OCI-LY1 (cell line): Measurements from ENCODE around the gene USP43.

Experiments
- H2AFZ ChIP-seq: fragments of 200-600 bp; sonication (generic), shearing (Covaris generic); 2 replicates; pipeline ENCODE4 v1.6.0; 2014; ENCODE audit warnings: antibody characterized with exemption, mild to moderate bottlenecking, low read length
- H3F3A ChIP-seq: fragments of 200-600 bp; sonication (generic), shearing (Covaris generic); 2 replicates; pipeline ENCODE4 v1.6.0; 2014; ENCODE audit warnings: mild to moderate bottlenecking, antibody characterized with exemption, low read length, moderate library complexity; ENCODE audit not compliant: insufficient read depth
- H3K27ac ChIP-seq: fragments of 200-600 bp; sonication (generic); 2 replicates; pipeline ENCODE4 v1.5.1; 2014; ENCODE audit warnings: low read length, mixed run types, mild to moderate bottlenecking, low read depth; ENCODE audit not compliant: poor library complexity, severe bottlenecking
- H3K27me3 ChIP-seq: fragments of 200-600 bp; sonication (generic); 2 replicates; pipeline ENCODE4 v1.6.0; 2014; ENCODE audit warnings: antibody characterized with exemption, mild to moderate bottlenecking, low read length, moderate library complexity; ENCODE audit not compliant: insufficient read depth
- H3K36me3 ChIP-seq: fragments of 200-600 bp; sonication (generic); 2 replicates; pipeline ENCODE4 v1.6.1; 2014; ENCODE audit warnings: mild to moderate bottlenecking, antibody characterized with exemption, low read length, moderate library complexity, mixed read lengths; ENCODE audit not compliant: insufficient read depth
- H3K4me1 ChIP-seq: fragments of 200-600 bp; sonication (generic); 2 replicates; pipeline ENCODE4 v1.5.1; 2014; ENCODE audit warnings: mild to moderate bottlenecking, low read length, moderate library complexity; ENCODE audit not compliant: insufficient read depth, severe bottlenecking
- H3K4me2 ChIP-seq: fragments of 200-600 bp; sonication (generic), shearing (Covaris generic); 2 replicates; pipeline ENCODE4 v1.6.1; 2014; ENCODE audit warnings: low read length
- H3K4me3 ChIP-seq: fragments of 200-600 bp; sonication (generic); 2 replicates; pipeline ENCODE4 v1.5.1; 2014; ENCODE audit warnings: low read length, low read depth, mild to moderate bottlenecking, mixed read lengths; ENCODE audit not compliant: poor library complexity, severe bottlenecking
- H3K79me2 ChIP-seq: fragments of 200-600 bp; shearing (Covaris generic); 2 replicates; pipeline ENCODE4 v1.6.1; 2016; ENCODE audit warnings: mixed run types, low read length, mixed read lengths; ENCODE audit not compliant: insufficient read depth
- H3K9ac ChIP-seq: fragments of 200-600 bp; sonication (generic), shearing (Covaris generic); 2 replicates; pipeline ENCODE4 v1.6.1; 2014; ENCODE audit warnings: mild to moderate bottlenecking, low read length, mixed read lengths
- H3K9me2 ChIP-seq: fragments of 200-600 bp; sonication (generic), shearing (Covaris generic); 2 replicates; pipeline ENCODE4 v1.6.1; 2014; ENCODE audit warnings: low read depth, mild to moderate bottlenecking, low read length, mixed read lengths
- H3K9me3 ChIP-seq: fragments of 200-600 bp; shearing (Covaris generic); 2 replicates; pipeline ENCODE4 v1.6.1; 2014; ENCODE audit warnings: low read length, mixed read lengths
- H4K20me1 ChIP-seq: fragments of 200-600 bp; sonication (generic), shearing (Covaris generic); 2 replicates; pipeline ENCODE4 v1.6.0; 2016; ENCODE audit warnings: mild to moderate bottlenecking, low read length; ENCODE audit not compliant: insufficient read depth
- EZH2 ChIP-seq: fragments of 200-600 bp; sonication (generic), shearing (Covaris generic); IDR thresholded peaks from 2 replicates; pipeline ENCODE4 v1.8.0; 2017; ENCODE audit warnings: borderline replicate concordance, mixed run types, mild to moderate bottlenecking, antibody characterized with exemption, low read length, moderate library complexity, mixed read lengths
- TF ChIP-seq, protein P1 (sequence below): fragments of 200-600 bp; sonication (generic), shearing (Covaris generic); IDR thresholded peaks from 2 replicates; pipeline ENCODE4 v1.5.1; 2017; ENCODE audit warnings: mild to moderate bottlenecking, antibody characterized with exemption, low read length, moderate library complexity, mixed read lengths

USP43 gene

DNA sequence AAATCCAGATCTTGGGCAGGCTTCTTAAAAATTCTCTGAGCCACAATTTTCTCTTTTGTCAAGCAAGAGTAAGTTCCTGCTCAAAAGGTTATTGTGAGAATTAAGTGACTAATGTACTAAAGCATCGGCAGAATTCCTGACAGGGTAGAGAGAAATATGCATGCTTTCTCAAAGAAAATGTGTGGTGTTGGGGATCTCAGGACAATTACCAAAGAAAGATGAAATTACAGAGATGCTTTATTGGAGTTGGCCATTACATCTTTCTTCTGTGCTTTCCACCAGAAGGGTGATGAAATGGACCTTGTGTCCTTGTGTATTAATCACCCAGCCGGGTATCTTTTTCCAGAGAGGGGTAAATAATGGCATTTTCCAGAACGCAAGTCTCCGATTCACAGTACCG, 1.7 kb upstream of the USP43 start:
- Histone ChIP-seq H2AFZ (no peak overlapping the region), H3K4me1 (no peaks in the 10 kb centered on the region), H3K27me3 (no peaks in the 10 kb centered on the region), H3K27ac (no peak overlapping the region), H3K4me3 (no peak overlapping the region), H3F3A (no peaks in the 10 kb centered on the region), H3K9me3 (no peaks in the 10 kb centered on the region), H3K4me2 (no peak overlapping the region), H3K79me2 (no peaks in the 10 kb centered on the region), H3K9ac (no peak overlapping the region), H3K9me2 (no peaks in the 10 kb centered on the region), H4K20me1 (no peaks in the 10 kb centered on the region), H3K36me3 (no peaks in the 10 kb centered on the region)
- no peak for TF ChIP-seq EZH2
- TF ChIP-seq, protein P1, sequence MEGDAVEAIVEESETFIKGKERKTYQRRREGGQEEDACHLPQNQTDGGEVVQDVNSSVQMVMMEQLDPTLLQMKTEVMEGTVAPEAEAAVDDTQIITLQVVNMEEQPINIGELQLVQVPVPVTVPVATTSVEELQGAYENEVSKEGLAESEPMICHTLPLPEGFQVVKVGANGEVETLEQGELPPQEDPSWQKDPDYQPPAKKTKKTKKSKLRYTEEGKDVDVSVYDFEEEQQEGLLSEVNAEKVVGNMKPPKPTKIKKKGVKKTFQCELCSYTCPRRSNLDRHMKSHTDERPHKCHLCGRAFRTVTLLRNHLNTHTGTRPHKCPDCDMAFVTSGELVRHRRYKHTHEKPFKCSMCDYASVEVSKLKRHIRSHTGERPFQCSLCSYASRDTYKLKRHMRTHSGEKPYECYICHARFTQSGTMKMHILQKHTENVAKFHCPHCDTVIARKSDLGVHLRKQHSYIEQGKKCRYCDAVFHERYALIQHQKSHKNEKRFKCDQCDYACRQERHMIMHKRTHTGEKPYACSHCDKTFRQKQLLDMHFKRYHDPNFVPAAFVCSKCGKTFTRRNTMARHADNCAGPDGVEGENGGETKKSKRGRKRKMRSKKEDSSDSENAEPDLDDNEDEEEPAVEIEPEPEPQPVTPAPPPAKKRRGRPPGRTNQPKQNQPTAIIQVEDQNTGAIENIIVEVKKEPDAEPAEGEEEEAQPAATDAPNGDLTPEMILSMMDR, result no peak

DNA sequence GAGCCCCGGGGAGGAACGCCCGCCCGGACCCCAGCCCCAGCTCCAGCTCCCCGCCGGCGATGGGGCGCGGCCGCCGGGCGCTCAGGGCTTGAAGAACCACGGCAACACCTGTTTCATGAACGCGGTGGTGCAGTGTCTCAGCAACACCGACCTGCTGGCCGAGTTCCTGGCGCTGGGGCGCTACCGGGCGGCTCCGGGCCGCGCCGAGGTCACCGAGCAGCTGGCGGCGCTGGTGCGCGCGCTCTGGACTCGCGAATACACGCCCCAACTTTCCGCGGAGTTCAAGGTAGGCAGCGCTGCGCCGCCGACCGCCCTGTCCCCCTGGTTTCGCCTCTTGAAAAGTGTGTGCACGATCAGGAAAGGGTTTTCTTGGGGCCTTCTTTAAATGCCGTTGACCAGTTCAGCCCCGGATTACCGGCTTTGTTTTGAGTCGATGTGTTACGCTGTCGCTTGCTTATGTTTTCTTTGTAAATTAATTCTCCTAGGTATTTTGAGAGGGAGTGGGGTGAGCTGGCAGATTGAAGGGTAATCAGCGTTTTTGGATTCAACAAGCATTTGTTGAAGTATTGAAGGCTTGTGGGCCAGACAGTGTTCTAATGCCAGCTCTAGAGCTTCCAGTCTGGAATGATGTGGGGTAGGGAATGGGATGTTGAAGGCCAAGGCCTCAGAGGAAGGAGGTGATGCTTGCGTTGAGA, 681 bp downstream of the USP43 start:
- H3K9ac ChIP-seq, result no peak overlapping the region
- no peaks in the 10 kb centered on the region for H4K20me1 ChIP-seq
- H3F3A ChIP-seq, result no peaks in the 10 kb centered on the region
- no peaks in the 10 kb centered on the region for H3K27me3 ChIP-seq
- no peak overlapping the region for H3K27ac ChIP-seq
- no peak overlapping the region for H2AFZ ChIP-seq
- H3K79me2 ChIP-seq, result no peaks in the 10 kb centered on the region
- no peaks in the 10 kb centered on the region for H3K36me3 ChIP-seq
- H3K9me2 ChIP-seq, result no peaks in the 10 kb centered on the region
- no peaks in the 10 kb centered on the region for H3K9me3 ChIP-seq
- H3K4me2 ChIP-seq, result no peak overlapping the region
- no peaks in the 10 kb centered on the region for H3K4me1 ChIP-seq
- no peak for TF ChIP-seq EZH2
- TF ChIP-seq, protein P1, result no peak
- no peak overlapping the region for H3K4me3 ChIP-seq

DNA sequence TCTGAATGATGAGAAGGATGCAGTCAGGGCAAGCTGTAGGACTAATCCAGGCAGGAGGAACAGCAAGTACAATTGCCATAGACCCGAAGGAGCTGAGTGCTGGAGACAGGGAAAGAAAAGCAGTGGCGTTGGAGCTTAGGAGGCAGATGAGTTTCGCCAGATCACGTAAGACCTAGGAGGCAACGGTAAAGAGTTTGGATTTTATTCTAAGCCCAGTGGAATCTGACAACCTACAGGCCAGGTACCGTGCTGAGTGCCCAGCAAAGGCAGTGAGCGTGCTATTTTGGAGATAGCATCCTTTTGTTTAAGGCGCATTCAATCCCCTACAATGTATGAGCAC, 1.2 kb downstream of the USP43 start:
- Histone ChIP-seq H3K9ac (no peak overlapping the region), H4K20me1 (no peaks in the 10 kb centered on the region), H3K36me3 (no peaks in the 10 kb centered on the region), H3K9me2 (no peaks in the 10 kb centered on the region), H3K4me3 (no peak overlapping the region), H3K79me2 (no peaks in the 10 kb centered on the region), H3K4me1 (no peaks in the 10 kb centered on the region), H3K9me3 (no peaks in the 10 kb centered on the region), H2AFZ (no peak overlapping the region), H3K27me3 (no peaks in the 10 kb centered on the region), H3K27ac (no peak overlapping the region), H3F3A (no peaks in the 10 kb centered on the region), H3K4me2 (no peak overlapping the region)
- no peak for TF ChIP-seq EZH2
- TF ChIP-seq, protein P1, result no peak
